HG03432 (cell line): ENCODE results near the gene RPL3.

Source experiments
- ATAC-seq: cut with Tn5 transposase; IDR thresholded peaks from one replicate; pipeline ENCODE4 v1.9.1; 2021; ENCODE audit warnings: mild to moderate bottlenecking, moderate library complexity; ENCODE audit not compliant: unreplicated experiment

Gene RPL3

GRCh38 chr22:39301108-39301507 lies 18.3 kb downstream of the RPL3 start:
- no peak for ATAC-seq

- no peak for ATAC-seq
These were observed 19.1 kb downstream of the RPL3 start for GRCh38 chr22:39300186-39300830.

DNA sequence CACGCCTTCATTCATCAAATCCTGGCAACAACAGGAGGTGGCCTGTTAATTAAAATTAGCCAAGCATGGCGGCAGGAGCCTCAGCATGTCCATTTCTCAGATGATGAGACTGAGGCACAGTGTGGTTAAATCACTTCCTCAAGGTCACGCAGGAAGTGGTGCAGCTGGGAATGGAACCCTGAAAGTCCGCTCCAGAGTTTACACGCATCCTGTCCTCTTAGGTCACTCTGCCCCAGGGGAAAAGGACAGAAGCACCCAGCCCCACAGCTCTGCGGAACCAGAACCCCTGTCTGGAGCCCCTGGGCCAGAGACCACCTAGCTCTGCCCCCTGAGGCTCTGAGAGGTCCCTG lies 19.6 kb downstream of the RPL3 start:
- ATAC-seq, result no peak

DNA sequence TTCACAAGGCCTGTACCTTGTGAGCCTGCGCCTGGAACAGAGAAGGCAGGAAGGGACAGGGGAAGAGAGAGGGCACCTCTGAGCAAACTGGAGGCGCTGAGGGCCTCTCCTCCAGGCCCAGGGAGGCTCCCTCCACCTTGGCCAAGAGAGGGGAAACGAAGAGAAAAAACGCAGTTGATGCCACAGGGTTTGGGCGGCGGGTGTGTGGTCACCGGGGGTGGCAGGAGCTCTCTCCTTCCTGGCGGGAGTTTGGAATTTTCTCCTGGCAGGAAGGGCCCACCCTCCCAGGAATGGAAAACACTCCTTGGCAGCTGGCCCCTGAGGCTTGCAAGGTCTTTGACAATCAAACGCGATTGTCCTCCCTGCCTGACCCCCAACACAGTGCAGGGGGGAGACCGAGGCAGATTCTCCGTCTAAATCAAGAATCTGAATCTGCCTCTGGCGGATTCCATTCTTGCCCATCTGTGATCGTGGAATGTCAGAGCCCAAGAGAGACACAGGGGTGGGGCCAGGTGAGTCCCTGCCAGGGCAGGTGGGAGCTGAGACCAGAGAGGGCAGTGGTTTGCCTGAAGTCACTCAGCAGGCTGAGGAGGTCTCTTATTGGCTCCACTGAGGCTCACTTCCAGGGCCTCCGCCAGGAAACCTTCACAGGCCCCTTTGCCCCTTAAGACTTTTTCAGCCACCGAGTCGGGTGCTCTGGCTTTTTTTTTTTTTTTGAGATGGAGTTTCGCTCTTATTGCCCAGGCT lies 21.0 kb downstream of the RPL3 start:
- ATAC-seq, result no peak

DNA sequence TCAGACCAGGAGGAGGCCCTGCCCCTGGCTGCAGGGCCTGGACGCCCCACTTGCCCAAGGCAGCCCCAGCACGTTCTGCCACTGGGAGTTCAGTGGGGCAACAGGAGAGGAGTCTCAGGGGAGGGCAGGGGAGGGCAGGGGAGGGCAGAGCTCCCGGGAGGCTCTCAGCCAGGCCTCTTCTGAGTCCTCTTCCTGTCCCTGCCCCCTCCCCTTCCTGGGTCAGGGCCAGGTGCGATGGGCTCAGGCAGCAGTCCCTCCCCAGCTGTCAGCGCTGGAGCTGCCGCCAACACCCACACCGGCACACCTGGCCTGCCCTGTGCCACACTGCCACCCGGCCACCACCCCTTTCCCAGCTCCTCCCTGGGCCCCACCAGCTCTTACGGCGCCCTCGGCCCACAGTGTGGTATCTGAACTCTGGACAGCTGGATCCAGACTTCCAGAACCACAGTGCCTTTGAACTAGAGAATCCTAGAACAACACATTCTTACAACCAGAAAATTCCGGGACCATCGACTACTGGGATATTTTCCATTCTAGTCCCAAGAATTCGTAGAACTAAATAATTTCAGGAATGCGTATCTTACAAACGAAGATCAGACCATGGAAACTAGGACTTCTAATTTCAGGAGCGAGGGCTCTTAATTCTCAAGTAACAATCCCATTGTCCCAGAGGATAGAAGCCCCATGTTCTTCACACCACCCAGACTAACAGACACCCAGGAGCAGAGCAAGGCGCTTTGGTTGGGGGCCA lies 21.8 kb downstream of the RPL3 start:
- ATAC-seq, result no peak

DNA sequence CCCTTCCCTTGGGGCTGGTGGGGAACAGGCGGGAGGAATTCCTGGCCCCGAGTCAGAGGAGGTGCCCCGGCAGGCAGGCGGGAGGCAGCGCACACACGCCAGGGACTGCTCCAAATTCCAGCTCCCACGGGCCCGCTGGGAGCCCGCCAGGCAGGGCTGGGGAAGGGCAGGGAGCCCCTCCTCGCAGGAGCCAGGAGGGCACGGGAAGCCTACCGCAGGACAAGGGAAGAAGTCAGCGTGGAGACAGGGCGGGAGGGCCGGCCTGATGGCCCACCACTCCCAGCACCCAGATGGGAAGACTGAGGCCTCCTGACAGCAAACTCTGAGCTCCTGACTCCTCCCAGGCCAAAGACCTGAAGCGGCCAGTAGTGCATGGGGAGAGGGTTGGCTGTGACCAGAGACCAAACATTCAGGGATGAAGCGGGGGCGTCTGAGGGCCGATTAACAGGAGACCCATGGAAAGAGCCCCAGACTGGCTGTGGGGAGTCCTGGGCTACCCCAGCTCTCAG lies 22.4 kb downstream of the RPL3 start:
- no peak for ATAC-seq

DNA sequence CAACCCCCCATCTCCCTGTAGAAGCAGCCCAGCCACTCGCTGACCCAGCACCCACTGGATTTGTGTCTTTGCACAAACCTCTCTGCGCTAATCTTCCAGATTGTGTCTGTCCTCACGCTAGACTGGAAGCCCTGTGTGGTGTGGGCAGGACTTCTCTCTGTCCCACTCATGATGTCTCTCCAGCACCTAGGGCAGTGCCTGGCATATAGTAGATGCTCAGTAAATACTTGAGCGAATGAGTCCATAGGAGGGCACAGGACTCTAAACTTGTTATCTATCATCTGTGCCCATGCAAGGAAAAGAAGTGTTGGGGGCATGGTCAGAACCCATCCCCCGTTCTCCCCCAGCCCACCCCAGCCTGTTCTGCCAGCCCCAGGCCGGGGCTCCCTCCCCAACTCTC lies 22.9 kb downstream of the RPL3 start:
- ATAC-seq, result no peak

GRCh38 chr22:39294571-39295468 lies 24.6 kb downstream of the RPL3 start:
- ATAC-seq, result no peak

DNA sequence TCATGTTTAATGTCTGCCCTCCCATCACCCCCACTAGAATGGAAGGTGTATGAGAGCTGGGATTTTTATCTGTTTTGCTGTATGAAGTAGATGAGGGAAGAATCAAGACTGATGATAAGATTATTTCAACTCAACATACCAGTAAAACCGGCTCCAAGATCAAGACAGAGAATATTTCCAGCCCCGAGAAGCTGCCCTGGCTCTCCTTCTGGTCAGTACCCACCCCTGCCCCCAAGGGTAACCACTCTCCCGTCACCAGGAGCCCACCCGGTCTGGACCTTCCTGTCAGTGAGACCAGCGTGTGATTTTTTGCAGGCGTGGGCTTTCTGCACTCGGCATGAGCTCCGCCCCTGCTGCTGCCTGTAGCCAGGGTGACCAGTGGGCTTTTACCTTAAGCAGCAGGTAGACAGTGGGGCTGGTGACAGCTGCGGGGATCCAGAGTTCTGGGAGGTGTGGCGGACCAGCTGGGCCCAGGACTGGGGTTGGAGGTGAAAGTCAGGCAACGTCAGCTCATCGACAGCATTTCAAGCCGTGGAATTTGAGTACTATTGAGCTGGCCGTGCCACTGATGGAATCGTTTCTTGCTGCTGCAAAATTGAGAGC lies 25.6 kb downstream of the RPL3 start:
- no peak for ATAC-seq

- no peak for ATAC-seq
These were observed 26.8 kb downstream of the RPL3 start for GRCh38 chr22:39292561-39293074.

GRCh38 chr22:39292031-39292462 lies 27.4 kb downstream of the RPL3 start:
- no peak for ATAC-seq

- ATAC-seq, result no peak
These were observed 27.9 kb downstream of the RPL3 start for GRCh38 chr22:39291523-39291922.

GRCh38 chr22:39290724-39291161 lies 28.7 kb downstream of the RPL3 start:
- no peak for ATAC-seq

GRCh38 chr22:39289975-39290720 lies 29.3 kb downstream of the RPL3 start:
- no peak for ATAC-seq

- no peak for ATAC-seq
These were observed 29.9 kb downstream of the RPL3 start for GRCh38 chr22:39289533-39289932.

DNA sequence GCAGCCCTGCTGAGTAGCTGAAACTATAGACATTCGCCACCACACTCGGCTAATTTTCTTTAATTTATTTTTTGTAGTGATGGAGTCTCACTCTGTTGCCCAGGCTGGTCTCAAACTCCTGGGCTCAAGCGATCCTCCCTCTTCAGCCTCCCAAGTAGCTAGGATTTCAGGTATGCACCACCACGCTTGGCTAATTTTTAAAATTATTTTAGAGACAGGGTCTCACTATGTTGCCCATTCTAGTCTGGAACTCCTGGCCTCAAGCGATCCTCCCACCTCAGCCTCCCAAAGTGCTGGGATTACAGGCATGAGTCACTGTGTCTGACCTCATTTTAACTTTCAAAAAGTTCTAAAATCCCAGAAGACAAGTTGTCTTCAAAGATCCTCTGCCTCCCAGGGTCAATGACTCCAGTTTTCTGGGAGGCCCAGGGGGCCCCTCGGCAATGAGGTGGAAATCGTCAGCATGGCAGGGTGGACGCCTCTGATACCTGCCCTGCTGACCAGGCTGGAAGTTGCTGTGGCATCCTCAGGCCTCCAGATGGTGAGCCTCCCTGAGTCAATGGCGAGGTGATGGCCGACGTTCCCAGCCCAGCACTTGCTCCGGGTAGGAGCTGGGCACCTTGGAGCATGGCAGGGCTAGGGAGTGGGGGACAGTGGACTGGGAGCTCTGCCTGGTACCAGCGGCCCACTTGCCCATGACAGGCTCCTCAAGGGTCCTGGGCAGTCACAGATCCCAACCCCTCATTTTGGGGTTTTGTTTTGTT lies 31.1 kb downstream of the RPL3 start:
- ATAC-seq, result no peak

- no peak for ATAC-seq
These were observed 32.2 kb downstream of the RPL3 start for GRCh38 chr22:39287076-39287725.

GRCh38 chr22:39284983-39285382 lies 34.4 kb downstream of the RPL3 start:
- ATAC-seq, result no peak
